ENCODE results near the gene ZNF500.

ZNF500 gene

DNA sequence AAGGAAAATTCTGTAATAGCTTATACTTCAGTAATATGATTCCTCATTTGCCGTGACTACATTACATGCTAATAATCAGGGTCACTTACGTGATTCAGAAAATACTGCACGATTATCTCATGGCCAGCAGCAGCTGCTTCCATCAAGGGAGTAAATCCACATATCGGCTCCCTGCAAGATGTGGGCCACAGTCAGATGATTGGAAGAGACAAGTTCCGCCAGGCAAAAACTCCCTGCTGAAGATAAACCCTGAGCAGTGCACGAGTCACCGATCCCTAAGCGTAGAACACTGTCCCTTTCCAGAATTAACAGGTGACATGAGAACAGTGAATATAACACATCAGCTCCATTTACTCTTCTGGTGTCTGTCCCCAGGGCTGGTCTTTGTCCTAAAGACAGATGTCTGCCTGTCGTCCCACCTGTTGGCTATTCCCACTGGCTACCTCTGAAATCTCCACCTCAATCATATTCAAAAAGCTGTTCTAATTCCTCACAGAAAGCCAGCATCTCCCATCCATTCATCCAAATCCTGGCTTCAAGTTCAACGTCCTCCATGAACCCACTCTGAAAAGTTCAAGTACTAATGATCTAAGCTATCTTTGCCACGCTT, 42.2 kb downstream of the ZNF500 start:
- in situ Hi-C loops (cut with MboI; ENCODE audit: low pct_unique_long_range_greater_than_20kb, low sequenced_read_pairs), result no loop called here
- DNase-seq, result no peak

DNA sequence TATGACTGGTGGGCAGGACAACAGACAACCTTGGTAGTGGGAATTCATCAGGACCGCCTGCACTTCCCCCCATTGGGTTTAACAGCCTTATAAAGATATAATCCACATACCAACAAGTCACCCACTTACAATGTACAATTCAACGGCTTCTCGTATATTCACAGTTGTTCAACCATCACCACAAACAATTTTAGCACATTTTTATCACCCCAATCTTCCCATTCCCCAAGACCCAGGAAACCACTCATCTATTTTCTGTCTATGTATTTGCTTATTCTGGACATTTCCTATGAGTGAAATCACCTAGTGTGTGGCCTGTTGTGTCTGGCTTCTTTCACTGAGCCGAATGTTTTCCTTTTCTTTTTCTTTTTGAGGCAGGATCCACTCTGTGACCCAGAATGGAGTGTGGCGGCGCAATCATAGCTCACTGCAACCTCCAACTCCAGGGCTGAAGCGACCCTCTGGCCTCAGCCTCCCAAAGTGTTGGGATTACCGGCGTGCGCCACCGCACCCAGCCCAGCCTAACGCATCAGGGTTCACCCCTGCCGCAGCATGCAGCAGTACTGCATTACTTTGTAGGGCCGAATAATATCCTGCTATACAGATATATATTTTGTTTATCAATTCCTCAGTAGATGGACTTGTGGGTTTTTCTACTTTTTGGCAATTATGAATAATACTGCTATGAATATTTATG, 43.7 kb downstream of the ZNF500 start:
- in situ Hi-C loops (cut with MboI; ENCODE audit: low pct_unique_long_range_greater_than_20kb, low sequenced_read_pairs), result no loop called here
- DNase-seq, result no peak

DNA sequence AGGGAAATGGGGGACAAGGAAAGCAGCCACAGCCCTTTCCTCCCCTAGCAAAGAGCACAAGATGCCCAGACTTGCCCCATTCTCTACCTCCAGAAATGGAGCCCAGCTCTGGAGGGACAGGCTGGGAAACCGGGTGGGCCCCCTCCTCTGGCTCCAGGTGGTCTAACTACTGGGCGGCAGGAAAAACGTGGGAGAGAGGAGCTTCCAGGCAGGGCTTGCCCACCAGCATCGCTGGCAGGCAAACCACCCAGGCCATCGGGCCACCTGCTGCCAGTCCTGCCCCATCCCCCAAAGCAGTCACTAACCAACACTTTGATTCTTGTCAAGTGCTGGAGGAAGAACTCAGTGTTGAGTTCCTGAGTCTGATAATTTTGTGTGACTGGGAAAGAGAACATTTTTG, 48.5 kb downstream of the ZNF500 start:
- in situ Hi-C loops (cut with MboI; ENCODE audit: low pct_unique_long_range_greater_than_20kb, low sequenced_read_pairs), result no loop called here
- DNase-seq, result no peak

- in situ Hi-C loops (cut with MboI; ENCODE audit: low pct_unique_long_range_greater_than_20kb, low sequenced_read_pairs), result no loop called here
- no peak for DNase-seq
Observed at GRCh38 chr16:4714996-4715395, 52.0 kb downstream of the ZNF500 start.

- in situ Hi-C loops (cut with MboI; ENCODE audit: low pct_unique_long_range_greater_than_20kb, low sequenced_read_pairs), result no loop called here
- DNase-seq, result no peak
Observed at GRCh38 chr16:4713663-4714501, 53.1 kb downstream of the ZNF500 start.

GRCh38 chr16:4709481-4709880, 57.5 kb downstream of the ZNF500 start:
- no peak for DNase-seq
- in situ Hi-C loops (cut with MboI; ENCODE audit: low pct_unique_long_range_greater_than_20kb, low sequenced_read_pairs), result no loop called here

DNA sequence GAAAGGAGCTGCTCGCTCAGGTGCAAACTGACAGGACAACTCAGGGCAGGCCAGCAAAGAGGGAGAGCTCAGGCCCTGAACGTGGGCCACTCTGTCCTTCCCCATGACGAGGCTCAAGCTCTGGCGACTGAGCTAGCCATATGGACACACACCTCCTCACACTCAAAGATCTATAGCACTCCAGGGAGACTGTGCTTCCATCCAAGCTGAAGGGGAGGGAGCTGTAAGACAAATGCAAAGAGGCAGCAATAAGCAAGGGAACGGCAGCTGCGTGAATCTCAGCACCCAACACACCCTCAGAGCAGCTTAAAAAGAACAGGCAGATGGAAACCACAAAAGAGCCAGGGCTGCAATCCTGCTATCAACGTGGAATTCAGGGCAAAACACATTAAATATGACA, 60.1 kb downstream of the ZNF500 start:
- in situ Hi-C loops (cut with MboI; ENCODE audit: low pct_unique_long_range_greater_than_20kb, low sequenced_read_pairs), result no loop called here
- no peak for DNase-seq

GRCh38 chr16:4704913-4705312, 62.0 kb downstream of the ZNF500 start:
- in situ Hi-C loops (cut with MboI; ENCODE audit: low pct_unique_long_range_greater_than_20kb, low sequenced_read_pairs), result no loop called here

DNA sequence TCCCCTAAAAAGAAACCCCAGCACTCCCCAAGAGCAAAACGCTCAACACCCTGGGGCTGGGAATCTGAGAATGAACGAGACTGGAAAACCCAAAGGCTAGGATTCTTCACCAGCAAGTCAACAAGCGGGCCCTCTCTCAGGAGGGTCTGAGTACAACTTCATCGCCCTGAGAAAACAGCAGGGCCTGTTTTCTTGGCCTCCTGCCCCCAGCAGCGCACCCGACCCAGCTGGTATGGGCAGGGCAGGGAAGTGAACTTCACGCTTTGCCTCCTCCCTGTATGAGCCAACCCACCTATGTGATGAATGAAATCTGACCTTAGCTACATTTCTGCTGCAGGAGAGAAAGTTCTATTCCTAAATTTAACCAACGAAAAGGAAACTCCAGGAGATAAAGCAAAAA, 62.5 kb downstream of the ZNF500 start:
- no peak for DNase-seq
- in situ Hi-C loops (cut with MboI; ENCODE audit: low pct_unique_long_range_greater_than_20kb, low sequenced_read_pairs), result no loop called here

More at GRCh38 chr16:4704913-4705312, 62.0 kb downstream of the ZNF500 start:
- no peak for DNase-seq

DNA sequence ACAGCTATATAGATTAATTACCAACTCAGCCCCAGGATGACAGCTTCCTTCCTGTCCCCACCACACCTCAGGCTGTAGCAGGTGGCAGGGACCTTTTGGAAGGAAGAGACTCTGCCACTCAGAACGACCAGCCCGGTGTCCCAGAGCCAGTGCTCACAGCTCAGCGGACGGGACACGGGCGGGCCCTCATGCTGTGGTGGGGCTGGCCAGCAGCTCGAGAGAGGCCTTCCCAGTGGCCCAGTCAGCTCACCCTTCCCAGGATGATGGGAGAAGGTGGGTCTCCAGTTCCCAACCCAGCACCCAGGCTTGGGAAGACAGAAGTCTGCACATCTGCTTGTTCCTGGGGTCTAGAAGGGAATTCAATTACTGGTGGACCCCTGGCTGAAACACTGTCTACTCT, 63.1 kb downstream of the ZNF500 start:
- no peak for DNase-seq
- in situ Hi-C loops (cut with MboI; ENCODE audit: low pct_unique_long_range_greater_than_20kb, low sequenced_read_pairs), result no loop called here

DNA sequence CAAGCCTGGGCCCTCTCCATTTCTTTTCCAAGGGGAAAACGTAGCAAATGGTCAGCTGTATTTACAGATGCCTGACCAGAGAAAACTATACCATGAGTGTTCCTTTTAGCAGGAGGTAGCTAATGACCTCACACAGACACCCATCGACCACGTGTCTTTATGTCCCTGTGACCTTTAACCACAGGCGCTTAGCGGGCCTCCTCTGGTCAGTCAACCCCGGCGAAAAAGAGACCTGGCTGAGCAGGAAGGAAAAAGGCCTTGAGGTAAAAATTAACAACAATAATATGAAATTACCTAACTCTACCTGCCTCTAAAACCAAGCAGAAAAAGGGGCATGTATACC, 64.5 kb downstream of the ZNF500 start:
- in situ Hi-C loops (cut with MboI; ENCODE audit: low pct_unique_long_range_greater_than_20kb, low sequenced_read_pairs), result no loop called here
- DNase-seq, result no peak

GRCh38 chr16:4701791-4702465, 65.0 kb downstream of the ZNF500 start:
- no peak for DNase-seq
- in situ Hi-C loops (cut with MboI; ENCODE audit: low pct_unique_long_range_greater_than_20kb, low sequenced_read_pairs), result no loop called here

DNA sequence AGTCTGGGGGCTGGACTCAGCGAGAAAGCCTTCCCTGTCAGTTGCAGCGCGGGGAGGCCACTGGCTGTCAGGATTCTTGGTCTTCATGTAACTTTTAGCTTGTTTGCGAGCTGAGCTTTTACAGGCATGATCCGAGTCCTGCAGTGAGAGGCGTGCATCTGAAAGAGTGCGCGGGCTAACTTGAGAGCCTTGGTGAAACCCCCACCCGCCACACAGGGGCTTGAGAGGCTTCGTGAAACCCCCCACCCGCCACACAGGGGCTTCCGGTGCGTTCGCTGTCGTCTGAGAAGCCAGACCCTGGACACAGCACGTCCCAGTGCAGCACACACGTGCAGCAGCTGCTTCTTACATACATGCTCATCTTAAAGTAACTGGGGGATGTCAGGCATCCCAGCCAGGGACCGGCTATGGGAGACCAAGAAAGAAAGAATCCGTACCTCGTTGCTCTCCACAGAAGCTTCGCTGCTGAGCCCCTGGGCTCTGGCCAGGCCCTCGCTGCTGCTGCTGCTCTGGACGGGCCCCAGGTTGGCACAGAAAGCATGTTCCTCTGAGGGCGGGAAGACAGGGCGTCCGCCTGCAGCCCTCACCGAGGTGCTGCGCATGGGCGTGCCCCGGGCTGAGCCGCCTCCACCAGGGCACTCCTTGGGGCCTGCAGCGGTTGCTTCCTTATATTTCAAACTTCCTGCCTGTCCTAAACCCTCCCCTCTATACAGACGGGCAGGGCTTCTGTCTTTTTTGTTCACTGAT, 65.8 kb downstream of the ZNF500 start:
- no peak for DNase-seq
- in situ Hi-C loops (cut with MboI; ENCODE audit: low pct_unique_long_range_greater_than_20kb, low sequenced_read_pairs), result no loop called here

GRCh38 chr16:4700380-4700996, 66.5 kb downstream of the ZNF500 start:
- DNase-seq, result no peak
- in situ Hi-C loops (cut with MboI; ENCODE audit: low pct_unique_long_range_greater_than_20kb, low sequenced_read_pairs), result no loop called here

DNA sequence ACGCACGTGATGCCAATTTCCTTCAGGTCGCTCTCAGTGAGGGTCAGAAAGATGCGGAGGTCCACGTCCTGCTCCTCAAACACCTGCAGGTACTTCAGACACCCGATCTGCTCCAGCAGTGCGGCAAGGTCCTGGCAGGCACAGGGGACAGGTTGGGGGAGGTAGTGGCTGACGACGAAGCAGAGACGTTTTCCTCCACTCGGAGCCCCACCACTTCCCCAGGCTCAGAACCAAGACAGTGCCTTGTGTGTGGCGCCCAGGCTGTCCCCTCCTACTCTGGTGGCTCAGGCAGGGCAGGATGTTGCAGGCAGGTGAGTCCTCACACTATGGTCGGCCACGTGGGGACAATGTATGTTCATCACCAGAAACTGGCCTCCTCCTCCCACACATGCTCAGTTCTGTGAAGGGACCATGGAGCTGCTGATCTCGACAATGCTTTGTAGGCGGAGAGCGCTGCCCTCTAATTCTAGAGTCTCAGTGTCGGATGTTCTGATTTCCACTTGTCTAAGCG, 67.9 kb downstream of the ZNF500 start:
- in situ Hi-C loops (cut with MboI; ENCODE audit: low pct_unique_long_range_greater_than_20kb, low sequenced_read_pairs), result no loop called here
- no peak for DNase-seq

- in situ Hi-C loops (cut with MboI; ENCODE audit: low pct_unique_long_range_greater_than_20kb, low sequenced_read_pairs), result no loop called here
Observed at GRCh38 chr16:4698321-4699045, 68.5 kb downstream of the ZNF500 start.

More at GRCh38 chr16:4698321-4699045, 68.5 kb downstream of the ZNF500 start:
- DNase-seq, result no peak
